C4-2B (cell line): ENCODE measurements around the gene AHSG.

Experiments used
- CTCF ChIP-seq: fragments of 450-650 bp; conservative IDR thresholded peaks from 2 replicates; pipeline ENCODE4 v1.5.1; 2017; ENCODE audit warnings: mild to moderate bottlenecking
- ZFX ChIP-seq: fragments of 450-650 bp; IDR thresholded peaks from 2 replicates; pipeline ENCODE4 v1.6.1; 2017

GRCh38 chr3:186618318-186618938, 5.6 kb downstream of the AHSG start:
- TF ChIP-seq CTCF (no peak), ZFX (no peak)
